Hematopoietic multipotent progenitor cell (in vitro differentiated cells): ENCODE data around the gene PTPRU. TPM values are rescaled to one million over a fixed set of nuclear protein-coding genes. Genes with fewer than 3 reads are reported as not detected.
A peak's percentile ranks its signal among the peaks of the same experiment; 100 is the strongest.
"Not testable (repeated sequence)": the region's sequence is repeated elsewhere in the genome, so short reads cannot be mapped to it uniquely, and the experiment has no call there.

ENCODE experiments used
- DNase-seq, 3 donors: peaks; one replicate each; pipeline ENCODE4 v3.0.0-alpha.2; 2011 to 2015; ENCODE audit warnings: low read depth in 2 of 3, low spot score in 2 of 3
- total RNA-seq: library from RNA; depleted of rRNA; stranded (reverse); fragments of >200 nt; gene quantifications from one replicate; pipeline ENCODE4 v1.2.3, GENCODE V29; 2012

Gene PTPRU
- total RNA-seq, 1 donor, result 0.27 TPM

GRCh38 chr1:29221296-29221695 is 15.0 kb upstream of the PTPRU start:
- DNase-seq, result no peak

GRCh38 chr1:29222260-29222659 is 14.1 kb upstream of the PTPRU start:
- not testable (repeated sequence) for DNase-seq

- DNase-seq, result no peak
Measured at GRCh38 chr1:29222686-29223085, 13.6 kb upstream of the PTPRU start.

GRCh38 chr1:29223521-29223920 is 12.8 kb upstream of the PTPRU start:
- DNase-seq, result no peak

GRCh38 chr1:29224356-29224837 is 11.9 kb upstream of the PTPRU start:
- no peak for DNase-seq

GRCh38 chr1:29225361-29225760 is 11.0 kb upstream of the PTPRU start:
- no peak for DNase-seq

GRCh38 chr1:29227511-29227910 is 8.8 kb upstream of the PTPRU start:
- no peak for DNase-seq

- DNase-seq, result no peak
Measured at GRCh38 chr1:29230204-29230552, 6.1 kb upstream of the PTPRU start.

GRCh38 chr1:29230553-29231378 is 5.6 kb upstream of the PTPRU start, which contains the start of gene MECR:
Gene MECR, minus strand, starts transcription at chr1:29230934. Its CDS starts 28 bp downstream, at chr1:29230906.
- peak; percentile 79 to 93 (median 91) for DNase-seq

- DNase-seq, result no peak
Measured at GRCh38 chr1:29232387-29232786, 3.9 kb upstream of the PTPRU start.

- DNase-seq, result no peak
Measured at GRCh38 chr1:29233693-29234092, 2.6 kb upstream of the PTPRU start.

- DNase-seq, result no peak
Measured at GRCh38 chr1:29234471-29234870, 1.9 kb upstream of the PTPRU start.

- DNase-seq, result not testable (repeated sequence)
Measured at GRCh38 chr1:29234881-29235280, 1.4 kb upstream of the PTPRU start.

GRCh38 chr1:29236712-29237128 is 398 bp downstream of the PTPRU start:
- peak in 1 of 3 donors; percentile 28 for DNase-seq

GRCh38 chr1:29237129-29237821 is 953 bp downstream of the PTPRU start:
- DNase-seq, result peak in 1 of 3 donors; percentile 36

GRCh38 chr1:29237852-29238619 is 1.7 kb downstream of the PTPRU start:
- DNase-seq, result no peak

- no peak for DNase-seq
Measured at GRCh38 chr1:29238620-29239002, 2.3 kb downstream of the PTPRU start.

GRCh38 chr1:29239142-29239541 is 2.8 kb downstream of the PTPRU start:
- no peak for DNase-seq

- no peak for DNase-seq
Measured at GRCh38 chr1:29240400-29240837, 4.1 kb downstream of the PTPRU start.

GRCh38 chr1:29240986-29241385 is 4.7 kb downstream of the PTPRU start:
- DNase-seq, result no peak
